ENCODE data around the gene AOC3. TPM values are rescaled to one million over a fixed set of nuclear protein-coding genes. Genes with fewer than 3 reads are reported as not detected.

Gene AOC3, protein sequence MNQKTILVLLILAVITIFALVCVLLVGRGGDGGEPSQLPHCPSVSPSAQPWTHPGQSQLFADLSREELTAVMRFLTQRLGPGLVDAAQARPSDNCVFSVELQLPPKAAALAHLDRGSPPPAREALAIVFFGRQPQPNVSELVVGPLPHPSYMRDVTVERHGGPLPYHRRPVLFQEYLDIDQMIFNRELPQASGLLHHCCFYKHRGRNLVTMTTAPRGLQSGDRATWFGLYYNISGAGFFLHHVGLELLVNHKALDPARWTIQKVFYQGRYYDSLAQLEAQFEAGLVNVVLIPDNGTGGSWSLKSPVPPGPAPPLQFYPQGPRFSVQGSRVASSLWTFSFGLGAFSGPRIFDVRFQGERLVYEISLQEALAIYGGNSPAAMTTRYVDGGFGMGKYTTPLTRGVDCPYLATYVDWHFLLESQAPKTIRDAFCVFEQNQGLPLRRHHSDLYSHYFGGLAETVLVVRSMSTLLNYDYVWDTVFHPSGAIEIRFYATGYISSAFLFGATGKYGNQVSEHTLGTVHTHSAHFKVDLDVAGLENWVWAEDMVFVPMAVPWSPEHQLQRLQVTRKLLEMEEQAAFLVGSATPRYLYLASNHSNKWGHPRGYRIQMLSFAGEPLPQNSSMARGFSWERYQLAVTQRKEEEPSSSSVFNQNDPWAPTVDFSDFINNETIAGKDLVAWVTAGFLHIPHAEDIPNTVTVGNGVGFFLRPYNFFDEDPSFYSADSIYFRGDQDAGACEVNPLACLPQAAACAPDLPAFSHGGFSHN
- polyA plus RNA-seq (2013): 0.74 and 0.89 TPM in 2 replicates

GRCh38 chr17:42850954-42851353, at the start of gene AOC3:
Gene AOC3 (plus strand): TSS chr17:42851199. CDS start chr17:42851344, 145 bp downstream.
- Histone ChIP-seq H2BK12ac (ENCODE audit: low read length) (no peak within 1 kb of the TSS), H2BK120ac (ENCODE audit: insufficient read depth, low read length, poor library complexity) (no peak within 1 kb of the TSS), H3K4me2 (ENCODE audit: low read length) (no peak within 1 kb of the TSS), H3K9ac (ENCODE audit: low read length) (no peak within 1 kb of the TSS), H3K79me2 (ENCODE audit: control insufficient read depth, insufficient read depth, low read length, poor library complexity) (no peaks in the 10 kb centered on the region), H3K4ac (ENCODE audit: low read depth, low read length) (no peak within 1 kb of the TSS), H3K18ac (ENCODE audit: low read length) (no peak within 1 kb of the TSS), H2AFZ (ENCODE audit: insufficient read depth, low read length, poor library complexity) (no peak within 1 kb of the TSS), H4K8ac (ENCODE audit: low read depth, low read length) (no peak within 1 kb of the TSS), H3K27me3 (ENCODE audit: insufficient read depth, low read length) (no peaks in the 10 kb centered on the region), H3K4me3 (ENCODE audit: low read depth, low read length) (no peak within 1 kb of the TSS), H4K91ac (ENCODE audit: low read depth, low read length) (no peak within 1 kb of the TSS), H3K14ac (ENCODE audit: low read length) (no peak within 1 kb of the TSS), H2AK5ac (ENCODE audit: low read length) (no peak within 1 kb of the TSS), H3K23ac (ENCODE audit: low read length) (no peak within 1 kb of the TSS), H4K12ac (ENCODE audit: low read depth, low read length) (no peak within 1 kb of the TSS), H3K4me1 (ENCODE audit: control insufficient read depth in 1 of 2, insufficient read depth in 2 of 2, low read length in 2 of 2) (no peaks in the 10 kb centered on the region), H3K9me3 (ENCODE audit: insufficient read depth, low read depth, low read length) (no peaks in the 10 kb centered on the region), H2BK5ac (ENCODE audit: low read depth, low read length, poor library complexity) (no peak within 1 kb of the TSS), H3K36me3 (ENCODE audit: control insufficient read depth in 1 of 2, insufficient read depth in 2 of 2, low read length in 2 of 2) (peaks cover 0 to 2% of the 10 kb centered on the region in 2 experiments), H3K27ac (ENCODE audit: low read depth, low read length) (no peak within 1 kb of the TSS), H3K79me1 (ENCODE audit: low read length) (no peaks in the 10 kb centered on the region)
- no peak for DNase-seq
- no CpG with 5 or more reads among the region's 9 CpGs for WGBS (ENCODE audit: extremely low coverage, insufficient coverage, insufficient read length)

DNA sequence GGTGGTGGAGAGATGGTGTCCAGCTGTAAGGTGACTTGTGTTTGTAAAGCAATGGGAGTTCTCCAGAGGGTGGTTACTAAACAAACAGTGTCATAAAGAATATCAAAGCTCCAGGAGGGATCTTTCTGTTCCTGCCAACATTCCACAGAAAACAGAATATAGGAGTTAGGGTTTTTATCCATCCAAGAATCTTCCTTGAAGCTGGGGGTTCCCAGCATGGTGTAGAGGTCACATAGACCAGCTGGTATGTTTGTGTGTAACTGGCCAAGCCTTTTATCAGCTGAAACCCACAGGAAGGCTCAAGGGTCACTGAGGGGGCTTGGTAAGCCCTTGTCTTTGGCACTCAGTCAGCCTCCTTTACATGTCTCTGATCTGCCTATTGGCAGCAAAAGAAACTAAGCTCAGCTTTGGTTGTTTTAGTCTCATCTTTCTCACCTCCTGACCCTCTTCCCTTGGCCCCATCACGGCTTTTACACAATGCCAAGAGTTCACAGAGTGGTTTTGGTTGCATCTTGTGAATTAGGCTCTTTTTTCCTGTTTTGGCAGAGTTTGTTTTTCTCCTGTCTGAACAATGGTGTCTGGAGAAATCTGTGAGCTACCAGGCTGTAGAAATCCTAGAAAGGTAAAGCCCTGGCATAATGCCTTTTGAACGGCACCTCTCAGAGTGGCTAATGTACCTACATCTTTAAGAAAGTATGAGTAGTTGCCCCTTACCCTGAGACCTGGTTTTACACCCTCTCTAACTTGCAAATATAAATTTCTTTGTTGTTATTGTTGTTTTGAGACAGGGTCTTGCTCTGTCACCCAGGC, 47.7 kb upstream of the AOC3 start:
- Histone ChIP-seq H3K18ac (ENCODE audit: low read length) (no peak overlapping the region), H2BK5ac (ENCODE audit: low read depth, low read length, poor library complexity) (no peak overlapping the region)

DNA sequence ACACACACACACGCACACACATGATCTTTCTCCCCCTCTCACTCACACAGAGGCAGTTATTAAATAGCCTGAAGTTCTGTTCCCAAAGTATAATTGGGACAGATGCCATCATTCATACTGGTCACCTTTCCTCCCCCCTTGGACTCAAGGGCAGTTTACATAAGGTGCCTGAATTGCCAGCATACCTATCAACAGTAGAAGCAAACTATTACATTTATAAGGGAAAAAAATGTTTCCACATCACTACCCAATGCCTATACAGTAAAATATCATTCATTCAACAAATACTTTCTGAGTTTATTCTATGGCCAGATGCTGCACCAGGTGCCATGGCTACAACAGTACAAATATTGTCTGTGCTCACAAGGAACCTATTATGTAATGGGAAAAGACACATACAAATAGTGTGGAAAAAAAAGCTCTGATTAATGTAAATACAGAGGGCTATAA, 46.1 kb upstream of the AOC3 start:
- no peaks in the 10 kb centered on the region for H3K79me2 ChIP-seq (ENCODE audit: control insufficient read depth, insufficient read depth, low read length, poor library complexity)
- H2AFZ ChIP-seq (ENCODE audit: insufficient read depth, low read length, poor library complexity): no peak overlapping the region
- H2BK12ac ChIP-seq (ENCODE audit: low read length): no peak overlapping the region
- no peak overlapping the region for H3K9ac ChIP-seq (ENCODE audit: low read length)
- no peak overlapping the region for H3K27ac ChIP-seq (ENCODE audit: low read depth, low read length)
- no CpG with 5 or more reads among the region's 1 CpG for WGBS (ENCODE audit: extremely low coverage, insufficient coverage, insufficient read length)
- peaks cover 2% of the 10 kb centered on the region in 2 experiments for H3K36me3 ChIP-seq (ENCODE audit: control insufficient read depth in 1 of 2, insufficient read depth in 2 of 2, low read length in 2 of 2)
- H3K4me3 ChIP-seq (ENCODE audit: low read depth, low read length): no peak overlapping the region
- DNase-seq: peak in 1 of 2 donors; percentile 41
- H4K8ac ChIP-seq (ENCODE audit: low read depth, low read length): no peak overlapping the region
- no peak overlapping the region for H3K23ac ChIP-seq (ENCODE audit: low read length)
- no peak overlapping the region for H2BK5ac ChIP-seq (ENCODE audit: low read depth, low read length, poor library complexity)
- H4K12ac ChIP-seq (ENCODE audit: low read depth, low read length): no peak overlapping the region
- H3K4ac ChIP-seq (ENCODE audit: low read depth, low read length): no peak overlapping the region
- no peaks in the 10 kb centered on the region for H3K79me1 ChIP-seq (ENCODE audit: low read length)
- H4K91ac ChIP-seq (ENCODE audit: low read depth, low read length): no peak overlapping the region
- no peaks in the 10 kb centered on the region for H3K27me3 ChIP-seq (ENCODE audit: insufficient read depth, low read length)
- no peaks in the 10 kb centered on the region for H3K4me1 ChIP-seq (ENCODE audit: control insufficient read depth in 1 of 2, insufficient read depth in 2 of 2, low read length in 2 of 2)
- no peak overlapping the region for H3K4me2 ChIP-seq (ENCODE audit: low read length)
- no peak overlapping the region for H2BK120ac ChIP-seq (ENCODE audit: insufficient read depth, low read length, poor library complexity)
- H3K18ac ChIP-seq (ENCODE audit: low read length): no peak overlapping the region
- H3K14ac ChIP-seq (ENCODE audit: low read length): no peak overlapping the region
- H3K9me3 ChIP-seq (ENCODE audit: insufficient read depth, low read depth, low read length): no peaks in the 10 kb centered on the region
- no peak overlapping the region for H2AK5ac ChIP-seq (ENCODE audit: low read length)

More for the DNA sequence above, 47.7 kb upstream of the AOC3 start:
- Histone ChIP-seq H3K27ac (ENCODE audit: low read depth, low read length) (no peak overlapping the region), H3K79me2 (ENCODE audit: control insufficient read depth, insufficient read depth, low read length, poor library complexity) (peaks cover 2% of the 10 kb centered on the region), H3K4ac (ENCODE audit: low read depth, low read length) (no peak overlapping the region), H4K91ac (ENCODE audit: low read depth, low read length) (no peak overlapping the region), H3K9me3 (ENCODE audit: insufficient read depth, low read depth, low read length) (no peaks in the 10 kb centered on the region), H3K4me3 (ENCODE audit: low read depth, low read length) (no peak overlapping the region), H3K79me1 (ENCODE audit: low read length) (peaks cover 2% of the 10 kb centered on the region), H3K27me3 (ENCODE audit: insufficient read depth, low read length) (no peaks in the 10 kb centered on the region), H3K9ac (ENCODE audit: low read length) (no peak overlapping the region), H2BK12ac (ENCODE audit: low read length) (no peak overlapping the region), H3K23ac (ENCODE audit: low read length) (no peak overlapping the region), H3K4me2 (ENCODE audit: low read length) (no peak overlapping the region), H4K8ac (ENCODE audit: low read depth, low read length) (no peak overlapping the region), H2AK5ac (ENCODE audit: low read length) (no peak overlapping the region), H2BK120ac (ENCODE audit: insufficient read depth, low read length, poor library complexity) (no peak overlapping the region), H2AFZ (ENCODE audit: insufficient read depth, low read length, poor library complexity) (no peak overlapping the region), H4K12ac (ENCODE audit: low read depth, low read length) (no peak overlapping the region), H3K36me3 (ENCODE audit: control insufficient read depth in 1 of 2, insufficient read depth in 2 of 2, low read length in 2 of 2) (no peaks in the 10 kb centered on the region), H3K4me1 (ENCODE audit: control insufficient read depth in 1 of 2, insufficient read depth in 2 of 2, low read length in 2 of 2) (peaks cover 0 to 3% of the 10 kb centered on the region in 2 experiments), H3K14ac (ENCODE audit: low read length) (no peak overlapping the region)
- no peak for DNase-seq
- WGBS (ENCODE audit: extremely low coverage, insufficient coverage, insufficient read length): no CpG with 5 or more reads among the region's 2 CpGs

DNA sequence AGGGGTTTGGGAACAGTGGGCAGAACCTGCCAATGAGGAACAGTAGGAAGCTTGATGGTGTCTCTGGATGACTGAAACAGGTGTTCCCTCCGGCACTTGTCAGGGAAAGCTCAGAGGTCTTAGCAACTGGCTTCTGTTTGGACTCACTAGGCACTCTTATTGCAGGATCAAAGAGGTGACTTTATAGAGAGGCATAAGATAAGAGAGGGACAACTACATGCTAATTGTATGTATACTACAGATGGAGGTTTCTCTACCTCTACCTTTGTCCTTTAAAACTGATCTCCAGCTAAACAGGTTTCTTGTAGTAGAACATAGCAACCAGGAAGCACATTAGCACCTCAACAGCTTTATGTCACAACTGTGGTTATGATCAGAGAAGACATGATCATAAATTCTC, 44.8 kb upstream of the AOC3 start:
- Histone ChIP-seq H3K27ac (ENCODE audit: low read depth, low read length) (no peak overlapping the region), H3K4me2 (ENCODE audit: low read length) (no peak overlapping the region)
- no CpG with 5 or more reads among the region's 1 CpG for WGBS (ENCODE audit: extremely low coverage, insufficient coverage, insufficient read length)

More for the DNA sequence above, 44.8 kb upstream of the AOC3 start:
- Histone ChIP-seq H3K9me3 (ENCODE audit: insufficient read depth, low read depth, low read length) (no peaks in the 10 kb centered on the region), H3K4me3 (ENCODE audit: low read depth, low read length) (no peak overlapping the region), H3K36me3 (ENCODE audit: control insufficient read depth in 1 of 2, insufficient read depth in 2 of 2, low read length in 2 of 2) (peaks cover 4 to 9% of the 10 kb centered on the region in 2 experiments), H3K14ac (ENCODE audit: low read length) (no peak overlapping the region), H3K4ac (ENCODE audit: low read depth, low read length) (no peak overlapping the region), H2BK5ac (ENCODE audit: low read depth, low read length, poor library complexity) (no peak overlapping the region), H3K9ac (ENCODE audit: low read length) (no peak overlapping the region), H3K27me3 (ENCODE audit: insufficient read depth, low read length) (no peaks in the 10 kb centered on the region), H3K79me2 (ENCODE audit: control insufficient read depth, insufficient read depth, low read length, poor library complexity) (no peaks in the 10 kb centered on the region), H2BK12ac (ENCODE audit: low read length) (no peak overlapping the region), H4K8ac (ENCODE audit: low read depth, low read length) (no peak overlapping the region), H2BK120ac (ENCODE audit: insufficient read depth, low read length, poor library complexity) (no peak overlapping the region), H3K79me1 (ENCODE audit: low read length) (no peaks in the 10 kb centered on the region), H2AFZ (ENCODE audit: insufficient read depth, low read length, poor library complexity) (no peak overlapping the region), H4K12ac (ENCODE audit: low read depth, low read length) (no peak overlapping the region), H2AK5ac (ENCODE audit: low read length) (no peak overlapping the region), H3K23ac (ENCODE audit: low read length) (no peak overlapping the region), H3K18ac (ENCODE audit: low read length) (no peak overlapping the region), H3K4me1 (ENCODE audit: control insufficient read depth in 1 of 2, insufficient read depth in 2 of 2, low read length in 2 of 2) (no peaks in the 10 kb centered on the region), H4K91ac (ENCODE audit: low read depth, low read length) (no peak overlapping the region)
- DNase-seq: no peak
